IMR-90 (cell line): Measurements from ENCODE around the gene MYLK4. TPM values are rescaled to one million over a fixed set of nuclear protein-coding genes. Genes with fewer than 3 reads are reported as not detected.

Experiments used
- ATAC-seq: fragments of 200-7000 bp; cut with Tn5 transposase; 2 replicates; pipeline ENCODE4 v1.9.1; 2020; ENCODE audit warnings: low read depth, mild to moderate bottlenecking, moderate library complexity
- BruUV-seq: library from RNA; stranded (reverse); fragments of 400-500 nt; replicated peaks from 2 replicates; lab custom pipeline; 2021; lab: Mats Ljungman, UMichigan
- CTCF ChIA-PET: fragments of 300-600 bp; formaldehyde crosslinking; extraction: SDS; loops from one replicate; lab custom pipeline; 2021; ENCODE audit warnings: antibody characterized with exemption; lab: Yijun Ruan, JAX
- POLR2A ChIA-PET: fragments of 300-600 bp; sonication (Branson Sonifier 250); formaldehyde crosslinking; loops from one replicate; lab custom pipeline; 2022; ENCODE audit warnings: antibody characterized with exemption; ENCODE audit not compliant: unreplicated experiment; lab: Charles Lee
- DNase-seq: peaks from one replicate; pipeline ENCODE4 v3.0.0; 2013
- H2AFZ ChIP-seq: replicated peaks from 2 replicates; pipeline ENCODE3; 2013; ENCODE audit warnings: low read length, mild to moderate bottlenecking; ENCODE audit not compliant: poor library complexity
- H2AK5ac ChIP-seq: 2 replicates; pipeline ENCODE4 v1.6.1; 2013; ENCODE audit warnings: low read depth, low read length, inconsistent platforms
- H2AK9ac ChIP-seq: replicated peaks from 2 replicates; pipeline ENCODE3; 2013; ENCODE audit warnings: mild to moderate bottlenecking, low read depth, low read length, moderate library complexity; ENCODE audit not compliant: poor library complexity
- H2BK120ac ChIP-seq: 2 replicates; pipeline ENCODE4 v1.6.1; 2013; ENCODE audit warnings: low read depth, low read length, inconsistent platforms
- H2BK15ac ChIP-seq: 3 replicates; pipeline ENCODE4 v1.6.1; 2013; ENCODE audit warnings: low read depth, low read length, inconsistent platforms
- H2BK20ac ChIP-seq: 2 replicates; pipeline ENCODE4 v1.6.1; 2013; ENCODE audit warnings: low read depth, mild to moderate bottlenecking, inconsistent platforms, low read length, moderate library complexity
- H2BK5ac ChIP-seq: 2 replicates; pipeline ENCODE4 v1.6.1; 2013; ENCODE audit warnings: mild to moderate bottlenecking, low read depth, low read length, inconsistent platforms; ENCODE audit not compliant: poor library complexity, severe bottlenecking
- H3K14ac ChIP-seq: replicated peaks from 2 replicates; pipeline ENCODE4 v1.6.1; 2013; ENCODE audit warnings: low read depth, low read length, inconsistent platforms
- H3K18ac ChIP-seq: 2 replicates; pipeline ENCODE4 v1.6.1; 2013; ENCODE audit warnings: low read depth, low read length, control low read depth
- H3K23ac ChIP-seq: 2 replicates; pipeline ENCODE4 v1.6.1; 2013; ENCODE audit warnings: low read depth, low read length, inconsistent platforms
- H3K27ac ChIP-seq: 2 replicates; pipeline ENCODE4 v1.5.1; 2013; ENCODE audit warnings: mild to moderate bottlenecking, control low read depth, low read length; ENCODE audit not compliant: insufficient read depth
- H3K27me3 ChIP-seq: 2 replicates; pipeline ENCODE4 v1.6.1; 2013; ENCODE audit warnings: low read length; ENCODE audit not compliant: control insufficient read depth, insufficient read depth
- H3K36me3 ChIP-seq: 2 replicates; pipeline ENCODE4 v1.6.1; 2013; ENCODE audit warnings: low read length, mixed read lengths; ENCODE audit not compliant: control insufficient read depth, insufficient read depth
- H3K4ac ChIP-seq: 2 replicates; pipeline ENCODE4 v1.6.1; 2013; ENCODE audit warnings: low read depth, low read length, inconsistent platforms
- H3K4me1 ChIP-seq: 2 replicates; pipeline ENCODE4 v1.6.1; 2013; ENCODE audit warnings: low read length, mixed read lengths; ENCODE audit not compliant: control insufficient read depth, insufficient read depth
- H3K4me2 ChIP-seq: 2 replicates; pipeline ENCODE4 v1.6.1; 2013; ENCODE audit warnings: low read depth, mild to moderate bottlenecking, control low read depth, low read length, moderate library complexity
- H3K4me3 ChIP-seq: 2 replicates; pipeline ENCODE4 v1.5.1; 2013; ENCODE audit warnings: low read depth, mild to moderate bottlenecking, control low read depth, low read length, moderate library complexity; ENCODE audit not compliant: insufficient read depth
- H3K56ac ChIP-seq: 2 replicates; pipeline ENCODE4 v1.6.1; 2013; ENCODE audit warnings: low read length, inconsistent platforms; ENCODE audit not compliant: insufficient read depth; ENCODE audit errors: extremely low read depth
- H3K79me1 ChIP-seq, 2 experiments: 2 replicates each; pipeline ENCODE4 v1.6.1; 2013; ENCODE audit warnings: low read length in 2 of 2, inconsistent platforms in 1 of 2, low read depth in 1 of 2
- H3K9ac ChIP-seq: 2 replicates; pipeline ENCODE4 v1.6.1; 2013; ENCODE audit warnings: low read depth, low read length, control low read depth
- H3K9me1 ChIP-seq: 2 replicates; pipeline ENCODE4 v1.6.1; 2013; ENCODE audit warnings: low read length, inconsistent platforms; ENCODE audit not compliant: insufficient read depth
- H3K9me3 ChIP-seq: 2 replicates; pipeline ENCODE4 v1.6.1; 2013; ENCODE audit warnings: low read length; ENCODE audit not compliant: control insufficient read depth, insufficient read depth
- H4K20me1 ChIP-seq: 2 replicates; pipeline ENCODE4 v1.6.1; 2013; ENCODE audit warnings: low read length, inconsistent platforms; ENCODE audit not compliant: insufficient read depth
- H4K5ac ChIP-seq: 2 replicates; pipeline ENCODE4 v1.6.1; 2013; ENCODE audit warnings: mild to moderate bottlenecking, low read depth, low read length, control low read depth
- H4K8ac ChIP-seq, 2 experiments: 2 replicates each; pipeline ENCODE4 v1.6.1; 2013; ENCODE audit warnings: low read depth in 2 of 2, low read length in 2 of 2, control low read depth in 1 of 2, inconsistent platforms in 1 of 2
- H4K91ac ChIP-seq: 2 replicates; pipeline ENCODE4 v1.6.1; 2013; ENCODE audit warnings: low read depth, low read length, inconsistent platforms; ENCODE audit not compliant: insufficient read depth
- BHLHE40 ChIP-seq: fragments of 150-350 bp; IDR thresholded peaks from 2 replicates; pipeline ENCODE4 v1.6.1; 2016; ENCODE audit warnings: mild to moderate bottlenecking, low read depth, low read length
- CTCF ChIP-seq: conservative IDR thresholded peaks from 2 replicates; pipeline ENCODE4 v1.5.1; 2012; ENCODE audit warnings: mild to moderate bottlenecking, low read depth, low read length, improper control_type of control experiment
- ELK1 ChIP-seq: fragments of 150-350 bp; IDR thresholded peaks from 2 replicates; pipeline ENCODE4 v1.6.1; 2016; ENCODE audit warnings: low read depth, mild to moderate bottlenecking, low read length, moderate library complexity, borderline replicate concordance
- FOS ChIP-seq: fragments of 150-350 bp; IDR thresholded peaks from 2 replicates; pipeline ENCODE4 v1.6.1; 2016; ENCODE audit warnings: low read depth, low read length
- MAZ ChIP-seq: IDR thresholded peaks from 2 replicates; pipeline ENCODE4 v1.6.1; 2012; ENCODE audit warnings: low read depth, mild to moderate bottlenecking, low read length, improper control_type of control experiment, moderate library complexity, borderline replicate concordance
- POLR2A ChIP-seq: IDR thresholded peaks from 2 replicates; pipeline ENCODE4 v1.6.1; 2012; ENCODE audit warnings: mild to moderate bottlenecking, low read depth, low read length
- RAD21 ChIP-seq: IDR thresholded peaks from 2 replicates; pipeline ENCODE4 v1.6.1; 2012; ENCODE audit warnings: low read length, improper control_type of control experiment
- RFX5 ChIP-seq: IDR thresholded peaks from 2 replicates; pipeline ENCODE4 v1.8.0; 2012; ENCODE audit warnings: low read depth, mild to moderate bottlenecking, low read length, moderate library complexity
- SMC3 ChIP-seq: fragments of 150-350 bp; IDR thresholded peaks from 2 replicates; pipeline ENCODE4 v1.6.1; 2016; ENCODE audit warnings: low read depth, mild to moderate bottlenecking, antibody characterized with exemption, low read length, moderate library complexity
- WGBS, 2 experiments: methylation state at CpG; one replicate each; pipeline versions ENCODE4 v1.1.5 to v1.1.7; 2013; ENCODE audit warnings: missing lambda C conversion rate in 2 of 2; ENCODE audit not compliant: insufficient read length in 1 of 2; ENCODE audit errors: extremely low coverage in 2 of 2; 5-methylcytosine and 5-hydroxymethylcytosine counted together
- dilution Hi-C: fragments of 300-500 bp; cut with HindIII; formaldehyde crosslinking; loops from one replicate; pipeline ENCODE4 v1.14.3; 2018; ENCODE audit warnings: low sequenced_read_pairs; ENCODE audit not compliant: unreplicated experiment
- in situ Hi-C: fragments of 300-500 bp; cut with MboI; formaldehyde crosslinking; loops from 3 replicates; pipeline ENCODE4 v1.14.3; 2019; ENCODE audit warnings: low sequenced_read_pairs, inconsistent platforms, mixed read lengths
- intact Hi-C: fragments of 100-400 bp; cut with micrococcal nuclease; formaldehyde crosslinking; loops from 2 replicates; pipeline ENCODE4 v1.10.0; 2022
- polyA plus RNA-seq, 3 experiments: library from polyadenylated mRNA; depleted of rRNA; stranded (reverse); fragments of >200 nt; gene quantifications; 2 replicates each; pipeline ENCODE4 v1.2.3, GENCODE V29; 2012; ENCODE audit warnings: low replicate concordance in 1 of 3
- total RNA-seq: library from RNA; depleted of rRNA; stranded (reverse); fragments of >200 nt; gene quantifications from 2 replicates; pipeline ENCODE4 v1.2.3, GENCODE V29; 2012

MYLK4 gene
- total and polyA plus RNA-seq, 2 of the 4 experiments (the other 2 are of a cell fraction), result under 0.01 to 0.07 TPM

GRCh38 chr6:2751871-2752270 lies 1.1 kb upstream of the MYLK4 start:
- no peaks in the 10 kb centered on the region for H3K27me3 ChIP-seq
- H3K4me2 ChIP-seq, result no peak overlapping the region
- no peak overlapping the region for H3K9ac ChIP-seq
- no peaks in the 10 kb centered on the region; a peak in 1 of 4 replicates for H3K79me1 ChIP-seq
- H3K56ac ChIP-seq, result no peak overlapping the region
- H2BK20ac ChIP-seq, result no peak overlapping the region
- no peak overlapping the region for H2AK9ac ChIP-seq
- DNase-seq (no peak), ATAC-seq (no peak)
- POLR2A ChIA-PET, result no interaction called here
- in situ Hi-C loops (loop anchor here (10.0 kb wide), 1 partner anchor 1157 kb away; no protein-coding TSS in a partner anchor), dilution Hi-C loops (no loop called here), intact Hi-C loops (loop anchor here (2.0 kb wide), 1 partner anchor 1155 kb away; no protein-coding TSS in a partner anchor)
- no peak overlapping the region for H4K91ac ChIP-seq
- no peaks in the 10 kb centered on the region for H3K9me3 ChIP-seq
- CTCF ChIA-PET, result interaction anchor here (4.3 kb wide), 1 partner anchor 13 kb away, joined by 29 read pairs; no protein-coding TSS in a partner anchor
- no peak overlapping the region for H2BK15ac ChIP-seq
- no peaks in the 10 kb centered on the region; the same call in 1 of the 2 replicates for H3K9me1 ChIP-seq
- TF ChIP-seq POLR2A, result no peak
- TF ChIP-seq FOS, result no peak
- TF ChIP-seq RFX5, result no peak
- no peak for TF ChIP-seq CTCF
- no peak for TF ChIP-seq BHLHE40
- no peak for TF ChIP-seq RAD21
- TF ChIP-seq ELK1, result no peak
- no peak for TF ChIP-seq SMC3
- TF ChIP-seq MAZ, result no peak
- no peak overlapping the region for H3K27ac ChIP-seq
- no peak overlapping the region for H2BK5ac ChIP-seq
- no TSS peak for BruUV-seq
- no peak overlapping the region for H3K18ac ChIP-seq
- H4K5ac ChIP-seq, result no peak overlapping the region
- no peak overlapping the region for H3K4me3 ChIP-seq
- no peak overlapping the region for H2BK120ac ChIP-seq
- no peak overlapping the region for H4K8ac ChIP-seq
- H4K20me1 ChIP-seq, result no peaks in the 10 kb centered on the region; the same call in 1 of the 2 replicates
- no peaks in the 10 kb centered on the region for H3K36me3 ChIP-seq
- no peak overlapping the region for H3K23ac ChIP-seq
- H3K4ac ChIP-seq, result no peak overlapping the region
- H3K14ac ChIP-seq, result no peak overlapping the region
- H2AK5ac ChIP-seq, result no peak overlapping the region; the same call in 1 of the 2 replicates
- no CpG with 5 or more reads among the region's 3 CpGs for WGBS, 2 experiments
- no peak overlapping the region for H2AFZ ChIP-seq
- H3K4me1 ChIP-seq, result peaks cover 6% of the 10 kb centered on the region
